IMR-90 (cell line): ENCODE measurements around the gene PDYN. TPM values are rescaled to one million over a fixed set of nuclear protein-coding genes. Genes with fewer than 3 reads are reported as not detected.

ENCODE experiments used
- ATAC-seq: fragments of 200-7000 bp; cut with Tn5 transposase; 2 replicates; pipeline ENCODE4 v1.9.1; 2020; ENCODE audit warnings: low read depth, mild to moderate bottlenecking, moderate library complexity
- BruUV-seq: library from RNA; stranded (reverse); fragments of 400-500 nt; replicated peaks from 2 replicates; lab custom pipeline; 2021; lab: Mats Ljungman, UMichigan
- CTCF ChIA-PET: fragments of 300-600 bp; formaldehyde crosslinking; extraction: SDS; loops from one replicate; lab custom pipeline; 2021; ENCODE audit warnings: antibody characterized with exemption; lab: Yijun Ruan, JAX
- POLR2A ChIA-PET: fragments of 300-600 bp; sonication (Branson Sonifier 250); formaldehyde crosslinking; loops from one replicate; lab custom pipeline; 2022; ENCODE audit warnings: antibody characterized with exemption; ENCODE audit not compliant: unreplicated experiment; lab: Charles Lee
- DNase-seq: peaks from one replicate; pipeline ENCODE4 v3.0.0; 2013
- H2AFZ ChIP-seq: replicated peaks from 2 replicates; pipeline ENCODE3; 2013; ENCODE audit warnings: low read length, mild to moderate bottlenecking; ENCODE audit not compliant: poor library complexity
- H2AK5ac ChIP-seq: 2 replicates; pipeline ENCODE4 v1.6.1; 2013; ENCODE audit warnings: low read depth, low read length, inconsistent platforms
- H2AK9ac ChIP-seq: replicated peaks from 2 replicates; pipeline ENCODE3; 2013; ENCODE audit warnings: mild to moderate bottlenecking, low read depth, low read length, moderate library complexity; ENCODE audit not compliant: poor library complexity
- H2BK120ac ChIP-seq: 2 replicates; pipeline ENCODE4 v1.6.1; 2013; ENCODE audit warnings: low read depth, low read length, inconsistent platforms
- H2BK15ac ChIP-seq: 3 replicates; pipeline ENCODE4 v1.6.1; 2013; ENCODE audit warnings: low read depth, low read length, inconsistent platforms
- H2BK20ac ChIP-seq: 2 replicates; pipeline ENCODE4 v1.6.1; 2013; ENCODE audit warnings: low read depth, mild to moderate bottlenecking, inconsistent platforms, low read length, moderate library complexity
- H2BK5ac ChIP-seq: 2 replicates; pipeline ENCODE4 v1.6.1; 2013; ENCODE audit warnings: mild to moderate bottlenecking, low read depth, low read length, inconsistent platforms; ENCODE audit not compliant: poor library complexity, severe bottlenecking
- H3K14ac ChIP-seq: replicated peaks from 2 replicates; pipeline ENCODE4 v1.6.1; 2013; ENCODE audit warnings: low read depth, low read length, inconsistent platforms
- H3K18ac ChIP-seq: 2 replicates; pipeline ENCODE4 v1.6.1; 2013; ENCODE audit warnings: low read depth, low read length, control low read depth
- H3K23ac ChIP-seq: 2 replicates; pipeline ENCODE4 v1.6.1; 2013; ENCODE audit warnings: low read depth, low read length, inconsistent platforms
- H3K27ac ChIP-seq: 2 replicates; pipeline ENCODE4 v1.5.1; 2013; ENCODE audit warnings: mild to moderate bottlenecking, control low read depth, low read length; ENCODE audit not compliant: insufficient read depth
- H3K27me3 ChIP-seq: 2 replicates; pipeline ENCODE4 v1.6.1; 2013; ENCODE audit warnings: low read length; ENCODE audit not compliant: control insufficient read depth, insufficient read depth
- H3K36me3 ChIP-seq: 2 replicates; pipeline ENCODE4 v1.6.1; 2013; ENCODE audit warnings: low read length, mixed read lengths; ENCODE audit not compliant: control insufficient read depth, insufficient read depth
- H3K4ac ChIP-seq: 2 replicates; pipeline ENCODE4 v1.6.1; 2013; ENCODE audit warnings: low read depth, low read length, inconsistent platforms
- H3K4me1 ChIP-seq: 2 replicates; pipeline ENCODE4 v1.6.1; 2013; ENCODE audit warnings: low read length, mixed read lengths; ENCODE audit not compliant: control insufficient read depth, insufficient read depth
- H3K4me2 ChIP-seq: 2 replicates; pipeline ENCODE4 v1.6.1; 2013; ENCODE audit warnings: low read depth, mild to moderate bottlenecking, control low read depth, low read length, moderate library complexity
- H3K4me3 ChIP-seq: 2 replicates; pipeline ENCODE4 v1.5.1; 2013; ENCODE audit warnings: low read depth, mild to moderate bottlenecking, control low read depth, low read length, moderate library complexity; ENCODE audit not compliant: insufficient read depth
- H3K56ac ChIP-seq: 2 replicates; pipeline ENCODE4 v1.6.1; 2013; ENCODE audit warnings: low read length, inconsistent platforms; ENCODE audit not compliant: insufficient read depth; ENCODE audit errors: extremely low read depth
- H3K79me1 ChIP-seq, 2 experiments: 2 replicates each; pipeline ENCODE4 v1.6.1; 2013; ENCODE audit warnings: low read length in 2 of 2, inconsistent platforms in 1 of 2, low read depth in 1 of 2
- H3K9ac ChIP-seq: 2 replicates; pipeline ENCODE4 v1.6.1; 2013; ENCODE audit warnings: low read depth, low read length, control low read depth
- H3K9me1 ChIP-seq: 2 replicates; pipeline ENCODE4 v1.6.1; 2013; ENCODE audit warnings: low read length, inconsistent platforms; ENCODE audit not compliant: insufficient read depth
- H3K9me3 ChIP-seq: 2 replicates; pipeline ENCODE4 v1.6.1; 2013; ENCODE audit warnings: low read length; ENCODE audit not compliant: control insufficient read depth, insufficient read depth
- H4K20me1 ChIP-seq: 2 replicates; pipeline ENCODE4 v1.6.1; 2013; ENCODE audit warnings: low read length, inconsistent platforms; ENCODE audit not compliant: insufficient read depth
- H4K5ac ChIP-seq: 2 replicates; pipeline ENCODE4 v1.6.1; 2013; ENCODE audit warnings: mild to moderate bottlenecking, low read depth, low read length, control low read depth
- H4K8ac ChIP-seq, 2 experiments: 2 replicates each; pipeline ENCODE4 v1.6.1; 2013; ENCODE audit warnings: low read depth in 2 of 2, low read length in 2 of 2, control low read depth in 1 of 2, inconsistent platforms in 1 of 2
- H4K91ac ChIP-seq: 2 replicates; pipeline ENCODE4 v1.6.1; 2013; ENCODE audit warnings: low read depth, low read length, inconsistent platforms; ENCODE audit not compliant: insufficient read depth
- BHLHE40 ChIP-seq: fragments of 150-350 bp; IDR thresholded peaks from 2 replicates; pipeline ENCODE4 v1.6.1; 2016; ENCODE audit warnings: mild to moderate bottlenecking, low read depth, low read length
- FOS ChIP-seq: fragments of 150-350 bp; IDR thresholded peaks from 2 replicates; pipeline ENCODE4 v1.6.1; 2016; ENCODE audit warnings: low read depth, low read length
- MXI1 ChIP-seq: IDR thresholded peaks from 2 replicates; pipeline ENCODE4 v1.6.1; 2012; ENCODE audit warnings: low read depth, mild to moderate bottlenecking, low read length, moderate library complexity, borderline replicate concordance
- POLR2A ChIP-seq: IDR thresholded peaks from 2 replicates; pipeline ENCODE4 v1.6.1; 2012; ENCODE audit warnings: mild to moderate bottlenecking, low read depth, low read length
- RAD21 ChIP-seq: IDR thresholded peaks from 2 replicates; pipeline ENCODE4 v1.6.1; 2012; ENCODE audit warnings: low read length, improper control_type of control experiment
- RFX5 ChIP-seq: IDR thresholded peaks from 2 replicates; pipeline ENCODE4 v1.8.0; 2012; ENCODE audit warnings: low read depth, mild to moderate bottlenecking, low read length, moderate library complexity
- WGBS, 2 experiments: methylation state at CpG; one replicate each; pipeline versions ENCODE4 v1.1.5 to v1.1.7; 2013; ENCODE audit warnings: missing lambda C conversion rate in 2 of 2; ENCODE audit not compliant: insufficient read length in 1 of 2; ENCODE audit errors: extremely low coverage in 2 of 2; 5-methylcytosine and 5-hydroxymethylcytosine counted together
- dilution Hi-C: fragments of 300-500 bp; cut with HindIII; formaldehyde crosslinking; loops from one replicate; pipeline ENCODE4 v1.14.3; 2018; ENCODE audit warnings: low sequenced_read_pairs; ENCODE audit not compliant: unreplicated experiment
- in situ Hi-C: fragments of 300-500 bp; cut with MboI; formaldehyde crosslinking; loops from 3 replicates; pipeline ENCODE4 v1.14.3; 2019; ENCODE audit warnings: low sequenced_read_pairs, inconsistent platforms, mixed read lengths
- intact Hi-C: fragments of 100-400 bp; cut with micrococcal nuclease; formaldehyde crosslinking; loops from 2 replicates; pipeline ENCODE4 v1.10.0; 2022
- polyA plus RNA-seq, 3 experiments: library from polyadenylated mRNA; depleted of rRNA; stranded (reverse); fragments of >200 nt; gene quantifications; 2 replicates each; pipeline ENCODE4 v1.2.3, GENCODE V29; 2012; ENCODE audit warnings: low replicate concordance in 1 of 3
- total RNA-seq: library from RNA; depleted of rRNA; stranded (reverse); fragments of >200 nt; gene quantifications from 2 replicates; pipeline ENCODE4 v1.2.3, GENCODE V29; 2012
- TF ChIP-seq, protein P1 (sequence below): fragments of 150-350 bp; IDR thresholded peaks from 2 replicates; pipeline ENCODE4 v1.6.1; 2016; ENCODE audit warnings: low read depth, mild to moderate bottlenecking, low read length, moderate library complexity, borderline replicate concordance
- TF ChIP-seq, protein P2 (sequence below): fragments of 150-350 bp; IDR thresholded peaks from 2 replicates; pipeline ENCODE4 v1.6.1; 2017; ENCODE audit warnings: mild to moderate bottlenecking, antibody characterized with exemption, low read length, low read depth

The PDYN gene
- total and polyA plus RNA-seq, 2 of the 4 experiments (the other 2 are of a cell fraction) = not detected

DNA sequence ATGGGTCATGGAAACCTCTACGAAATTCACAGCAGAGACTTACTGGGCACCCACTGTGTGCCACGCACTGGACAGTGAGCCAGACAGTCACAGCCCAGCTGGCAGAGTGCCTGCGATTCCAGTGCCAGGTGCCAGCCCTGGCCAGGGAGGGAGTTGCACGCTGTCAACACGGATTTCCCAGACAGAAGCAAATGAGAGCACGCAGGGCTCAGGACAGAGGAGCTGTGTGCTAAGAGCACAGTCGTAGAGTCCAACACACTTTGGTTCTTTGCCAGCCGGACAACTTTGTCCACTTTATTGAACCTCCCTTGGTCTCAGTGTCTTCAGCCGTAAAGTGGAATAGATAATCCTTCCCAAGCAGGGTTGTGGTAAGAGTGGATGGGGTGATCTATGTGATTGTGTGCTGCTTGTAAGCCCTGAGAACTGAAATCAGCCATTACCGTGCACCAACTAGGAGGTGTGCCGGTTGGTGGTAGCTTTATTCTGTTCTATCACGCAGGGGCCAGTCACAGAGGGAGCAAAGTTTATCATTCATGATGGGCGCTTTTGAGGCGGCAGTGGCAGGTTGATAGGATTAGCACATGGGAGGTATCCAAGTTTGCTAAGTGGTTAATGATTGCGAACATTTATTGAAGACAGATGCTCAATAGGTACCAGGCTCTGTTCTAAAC lies 58.0 kb downstream of the PDYN start:
- Histone ChIP-seq H3K79me1 (no peaks in the 10 kb centered on the region), H3K27ac (no peak overlapping the region), H3K9me1 (peaks cover 7% of the 10 kb centered on the region), H3K14ac (no peak overlapping the region), H2BK5ac (no peak overlapping the region), H2BK15ac (no peak overlapping the region), H3K9me3 (no peaks in the 10 kb centered on the region), H3K4ac (no peak overlapping the region), H2BK20ac (no peak overlapping the region), H3K56ac (no peak overlapping the region), H3K9ac (no peak overlapping the region), H3K18ac (no peak overlapping the region), H3K27me3 (no peaks in the 10 kb centered on the region), H3K36me3 (peaks cover 22% of the 10 kb centered on the region; the same call in 1 of the 2 replicates), H4K91ac (no peak overlapping the region), H4K20me1 (peaks cover 3% of the 10 kb centered on the region; the same call in 1 of the 2 replicates), H3K4me3 (no peak overlapping the region), H3K4me1 (peaks cover 14% of the 10 kb centered on the region), H4K8ac (no peak overlapping the region), H2BK120ac (no peak overlapping the region), H2AFZ (no peak overlapping the region), H3K23ac (no peak overlapping the region; the same call in 1 of the 2 replicates), H4K5ac (no peak overlapping the region), H2AK5ac (no peak overlapping the region), H3K4me2 (no peak overlapping the region), H2AK9ac (no peak overlapping the region)
- dilution Hi-C loops (no loop called here), in situ Hi-C loops (no loop called here), intact Hi-C loops (loop anchor here (2.0 kb wide), 1 partner anchor 35 kb away; no protein-coding TSS in a partner anchor)
- CTCF ChIA-PET = no interaction called here
- DNase-seq (no peak), ATAC-seq (no peak)
- POLR2A ChIA-PET = no interaction called here
- 87% methylated on average over 7 of the region's 15 CpGs; no CpG with 5 or more reads in 1 of the 2 experiments for WGBS, 2 experiments
- BruUV-seq = no TSS peak
- TF ChIP-seq BHLHE40 = no peak
- TF ChIP-seq FOS = no peak
- no peak for TF ChIP-seq RAD21
- TF ChIP-seq RFX5 = no peak
- TF ChIP-seq, protein P1, sequence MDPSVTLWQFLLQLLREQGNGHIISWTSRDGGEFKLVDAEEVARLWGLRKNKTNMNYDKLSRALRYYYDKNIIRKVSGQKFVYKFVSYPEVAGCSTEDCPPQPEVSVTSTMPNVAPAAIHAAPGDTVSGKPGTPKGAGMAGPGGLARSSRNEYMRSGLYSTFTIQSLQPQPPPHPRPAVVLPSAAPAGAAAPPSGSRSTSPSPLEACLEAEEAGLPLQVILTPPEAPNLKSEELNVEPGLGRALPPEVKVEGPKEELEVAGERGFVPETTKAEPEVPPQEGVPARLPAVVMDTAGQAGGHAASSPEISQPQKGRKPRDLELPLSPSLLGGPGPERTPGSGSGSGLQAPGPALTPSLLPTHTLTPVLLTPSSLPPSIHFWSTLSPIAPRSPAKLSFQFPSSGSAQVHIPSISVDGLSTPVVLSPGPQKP = no peak
- TF ChIP-seq MXI1 = no peak
- TF ChIP-seq POLR2A = no peak
- TF ChIP-seq, protein P2, sequence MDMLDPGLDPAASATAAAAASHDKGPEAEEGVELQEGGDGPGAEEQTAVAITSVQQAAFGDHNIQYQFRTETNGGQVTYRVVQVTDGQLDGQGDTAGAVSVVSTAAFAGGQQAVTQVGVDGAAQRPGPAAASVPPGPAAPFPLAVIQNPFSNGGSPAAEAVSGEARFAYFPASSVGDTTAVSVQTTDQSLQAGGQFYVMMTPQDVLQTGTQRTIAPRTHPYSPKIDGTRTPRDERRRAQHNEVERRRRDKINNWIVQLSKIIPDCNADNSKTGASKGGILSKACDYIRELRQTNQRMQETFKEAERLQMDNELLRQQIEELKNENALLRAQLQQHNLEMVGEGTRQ = no peak
